Measurements from ENCODE around the gene PLXDC1.

PLXDC1 gene

GRCh38 chr17:39191750-39192510 is 40.5 kb upstream of the PLXDC1 start:
- TF ChIP-seq CTCF (conservative IDR thresholded peaks at IDR 0.05) = no peak
- no peak overlapping the region for H3K27ac ChIP-seq

GRCh38 chr17:39187152-39187830 is 35.9 kb upstream of the PLXDC1 start:
- H3K27ac ChIP-seq = no peak overlapping the region
- TF ChIP-seq CTCF (conservative IDR thresholded peaks at IDR 0.05) = no peak

GRCh38 chr17:39186481-39187002 is 35.1 kb upstream of the PLXDC1 start:
- no peak overlapping the region for H3K27ac ChIP-seq
- no peak for TF ChIP-seq CTCF (conservative IDR thresholded peaks at IDR 0.05)

GRCh38 chr17:39183720-39184119 is 32.3 kb upstream of the PLXDC1 start:
- no peak overlapping the region for H3K27ac ChIP-seq
- TF ChIP-seq CTCF (conservative IDR thresholded peaks at IDR 0.05) = no peak

- no peak for TF ChIP-seq CTCF (conservative IDR thresholded peaks at IDR 0.05)
- no peak overlapping the region for H3K27ac ChIP-seq
These were observed 31.6 kb upstream of the PLXDC1 start for GRCh38 chr17:39183045-39183444.

GRCh38 chr17:39181303-39181702 is 29.9 kb upstream of the PLXDC1 start:
- TF ChIP-seq CTCF (conservative IDR thresholded peaks at IDR 0.05) = no peak
- no peak overlapping the region for H3K27ac ChIP-seq

GRCh38 chr17:39178536-39178935 is 27.1 kb upstream of the PLXDC1 start:
- no peak for TF ChIP-seq CTCF (conservative IDR thresholded peaks at IDR 0.05)
- H3K27ac ChIP-seq = no peak overlapping the region
